ENCODE measurements around the gene WBP1. TPM values are rescaled to one million over a fixed set of nuclear protein-coding genes. Genes with fewer than 3 reads are reported as not detected.

WBP1 gene
- total RNA-seq, 1 donor from 2014 or later, result 28.8 TPM

DNA sequence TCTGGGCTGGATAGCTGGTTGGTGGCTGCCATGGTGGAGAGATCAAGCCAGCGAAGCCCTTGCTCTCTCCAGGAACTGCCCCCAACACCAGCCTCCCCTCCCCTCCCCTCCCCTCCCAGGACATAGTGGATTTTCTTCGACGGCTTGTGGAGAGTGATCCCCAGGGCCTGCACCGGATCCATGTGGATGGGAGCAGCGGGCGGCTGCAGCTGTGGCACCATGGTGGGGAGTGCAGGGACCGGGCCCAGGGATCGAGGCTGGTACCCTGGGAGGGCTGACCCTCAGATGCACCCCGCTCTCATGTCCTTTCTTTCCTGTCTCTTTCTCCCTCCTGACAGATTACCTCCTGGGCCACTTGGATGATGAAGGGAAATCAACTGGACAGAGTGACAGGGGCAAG is 31.7 kb downstream of the WBP1 start:
- no peak for DNase-seq
- H3K9me3 Mint-ChIP-seq, result no peaks in the 10 kb centered on the region
- peaks cover 6% of the 10 kb centered on the region for H3K4me1 Mint-ChIP-seq
- no peak overlapping the region for H3K4me3 Mint-ChIP-seq
- no peak overlapping the region for H3K27ac Mint-ChIP-seq
- peaks cover 51% of the 10 kb centered on the region for H3K36me3 Mint-ChIP-seq (ENCODE audit: low read depth)
- H3K27me3 Mint-ChIP-seq, result no peaks in the 10 kb centered on the region
- intact Hi-C loops (cut with micrococcal nuclease), result no loop called here

- Mint-ChIP-seq H3K27me3 (no peaks in the 10 kb centered on the region), H3K4me3 (no peak overlapping the region), H3K9me3 (no peaks in the 10 kb centered on the region), H3K27ac (no peak overlapping the region), H3K36me3 (ENCODE audit: low read depth) (peaks cover 49% of the 10 kb centered on the region), H3K4me1 (peaks cover 3% of the 10 kb centered on the region)
- intact Hi-C loops (cut with micrococcal nuclease), result no loop called here
- DNase-seq, result no peak
These were observed 33.7 kb downstream of the WBP1 start for GRCh38 chr2:74491648-74492544.

GRCh38 chr2:74493546-74493945 is 35.3 kb downstream of the WBP1 start:
- intact Hi-C loops (cut with micrococcal nuclease), result no loop called here
- Mint-ChIP-seq H3K27ac (no peak overlapping the region), H3K36me3 (ENCODE audit: low read depth) (peaks cover 52% of the 10 kb centered on the region), H3K27me3 (peaks cover 6% of the 10 kb centered on the region), H3K4me3 (no peak overlapping the region), H3K9me3 (no peaks in the 10 kb centered on the region), H3K4me1 (peaks cover 6% of the 10 kb centered on the region)
- DNase-seq, result no peak

- no peaks in the 10 kb centered on the region for H3K9me3 Mint-ChIP-seq
These were observed 37.2 kb downstream of the WBP1 start for GRCh38 chr2:74495440-74495839.

DNA sequence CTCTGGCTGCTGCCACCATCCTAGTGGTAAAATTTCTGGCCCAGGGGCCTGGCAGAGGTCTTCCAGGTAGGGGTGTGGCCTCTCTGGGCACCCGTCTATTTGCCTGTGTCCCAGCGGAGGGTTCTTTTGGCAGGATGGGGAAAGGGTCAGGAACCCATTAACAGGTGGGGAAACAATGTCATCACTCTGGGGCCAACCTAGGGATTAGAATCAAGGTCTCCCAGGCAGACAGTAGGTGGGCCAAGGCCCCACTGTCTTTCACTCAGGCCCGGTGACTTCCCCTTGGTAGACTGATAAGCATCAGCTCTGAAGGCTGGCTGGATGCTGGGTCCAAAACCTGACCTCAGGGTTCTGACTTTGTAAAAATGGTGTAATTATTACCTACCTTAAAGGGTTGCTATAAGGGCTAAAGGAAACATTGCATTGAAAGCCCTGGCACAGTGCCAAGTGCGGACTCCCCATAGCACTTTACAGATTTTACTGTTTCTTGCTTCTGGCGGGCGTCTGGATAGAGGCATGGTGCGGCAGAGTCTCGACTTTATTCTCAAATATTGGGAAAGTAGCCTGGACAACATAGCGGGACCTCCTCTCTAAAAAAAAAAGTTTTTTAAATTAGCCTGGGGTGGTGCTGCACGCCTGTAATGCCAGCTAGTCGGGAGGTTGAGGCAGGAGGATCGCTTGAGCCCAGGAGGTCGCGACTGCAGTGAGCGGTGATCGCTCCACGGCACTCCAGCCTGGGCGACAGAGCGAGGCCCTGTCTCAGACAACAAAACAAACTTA is 38.9 kb downstream of the WBP1 start:
- Mint-ChIP-seq H3K27me3 (peaks cover 38% of the 10 kb centered on the region), H3K4me3 (peak overlapping the region; percentile 95), H3K27ac (no peak overlapping the region), H3K9me3 (no peaks in the 10 kb centered on the region), H3K4me1 (peaks cover 16% of the 10 kb centered on the region), H3K36me3 (ENCODE audit: low read depth) (peaks cover 45% of the 10 kb centered on the region)
- intact Hi-C loops (cut with micrococcal nuclease), result no loop called here
- no peak for DNase-seq

More at GRCh38 chr2:74495440-74495839, 37.2 kb downstream of the WBP1 start:
- no peak for DNase-seq
- Mint-ChIP-seq H3K4me1 (peaks cover 9% of the 10 kb centered on the region), H3K4me3 (no peak overlapping the region), H3K27me3 (peaks cover 20% of the 10 kb centered on the region), H3K36me3 (ENCODE audit: low read depth) (peaks cover 47% of the 10 kb centered on the region), H3K27ac (no peak overlapping the region)
- intact Hi-C loops (cut with micrococcal nuclease), result no loop called here

- Mint-ChIP-seq H3K4me1 (peaks cover 20% of the 10 kb centered on the region), H3K27ac (peak overlapping the region; percentile 86), H3K9me3 (no peaks in the 10 kb centered on the region), H3K4me3 (peak overlapping the region; percentile 95), H3K36me3 (ENCODE audit: low read depth) (peaks cover 39% of the 10 kb centered on the region), H3K27me3 (peaks cover 44% of the 10 kb centered on the region)
- intact Hi-C loops (cut with micrococcal nuclease), result loop anchor here (1.0 to 2.0 kb wide), 3 partner anchors 15 to 89 kb away; partner anchors contain the start of genes AUP1, CCDC142, HTRA2 and TTC31
- peak; percentile 83 for DNase-seq
These were observed 39.7 kb downstream of the WBP1 start for GRCh38 chr2:74497777-74498499.

DNA sequence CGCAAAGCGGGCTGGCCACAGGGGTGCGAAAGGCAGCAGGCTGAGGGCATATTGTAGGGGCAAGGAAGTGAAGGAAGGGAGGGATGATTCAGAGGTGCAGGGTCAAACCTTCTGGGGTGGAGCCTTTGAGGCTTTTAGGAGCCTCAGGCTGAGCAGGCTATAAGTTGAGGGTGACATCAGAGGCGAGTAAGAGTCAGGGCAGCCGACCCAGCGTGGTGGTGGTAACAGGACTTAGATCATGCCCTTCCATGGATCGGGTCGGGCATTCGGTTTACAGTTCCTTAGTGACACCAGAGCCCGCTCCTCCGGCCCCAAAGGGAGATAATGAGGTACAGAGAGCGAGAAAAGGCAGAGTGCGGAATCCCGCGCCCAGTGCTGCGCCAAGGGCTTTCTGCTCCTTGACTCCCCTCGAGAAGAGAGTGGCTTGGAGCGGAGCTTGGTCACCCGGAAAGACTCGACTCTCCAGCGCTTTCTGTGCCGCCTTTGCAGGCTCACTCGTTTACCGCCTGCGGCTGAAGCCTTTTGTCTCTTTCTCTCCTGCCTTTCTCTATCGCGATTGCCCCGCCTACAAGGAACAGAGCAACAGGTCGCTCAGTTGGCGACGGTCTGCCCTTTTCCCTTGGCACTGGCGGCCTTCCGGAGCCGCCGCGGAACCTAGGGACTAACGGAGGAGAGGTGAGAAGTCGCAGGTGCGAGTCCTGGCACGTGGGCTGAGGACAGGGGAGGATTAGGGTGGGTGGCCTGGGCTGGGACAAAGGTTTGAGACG is 40.4 kb downstream of the WBP1 start:
- peaks cover 47% of the 10 kb centered on the region for H3K27me3 Mint-ChIP-seq
- H3K27ac Mint-ChIP-seq, result peak overlapping the region; percentile 86
- H3K36me3 Mint-ChIP-seq (ENCODE audit: low read depth), result peaks cover 37% of the 10 kb centered on the region
- no peaks in the 10 kb centered on the region for H3K9me3 Mint-ChIP-seq
- intact Hi-C loops (cut with micrococcal nuclease), result loop anchor here (1.0 to 2.0 kb wide), 4 partner anchors 16 to 89 kb away; partner anchors contain the start of genes AUP1, CCDC142, HTRA2 and TTC31
- H3K4me1 Mint-ChIP-seq, result peaks cover 27% of the 10 kb centered on the region
- DNase-seq, result peak; percentile 82
- peak overlapping the region; percentile 95 for H3K4me3 Mint-ChIP-seq

DNA sequence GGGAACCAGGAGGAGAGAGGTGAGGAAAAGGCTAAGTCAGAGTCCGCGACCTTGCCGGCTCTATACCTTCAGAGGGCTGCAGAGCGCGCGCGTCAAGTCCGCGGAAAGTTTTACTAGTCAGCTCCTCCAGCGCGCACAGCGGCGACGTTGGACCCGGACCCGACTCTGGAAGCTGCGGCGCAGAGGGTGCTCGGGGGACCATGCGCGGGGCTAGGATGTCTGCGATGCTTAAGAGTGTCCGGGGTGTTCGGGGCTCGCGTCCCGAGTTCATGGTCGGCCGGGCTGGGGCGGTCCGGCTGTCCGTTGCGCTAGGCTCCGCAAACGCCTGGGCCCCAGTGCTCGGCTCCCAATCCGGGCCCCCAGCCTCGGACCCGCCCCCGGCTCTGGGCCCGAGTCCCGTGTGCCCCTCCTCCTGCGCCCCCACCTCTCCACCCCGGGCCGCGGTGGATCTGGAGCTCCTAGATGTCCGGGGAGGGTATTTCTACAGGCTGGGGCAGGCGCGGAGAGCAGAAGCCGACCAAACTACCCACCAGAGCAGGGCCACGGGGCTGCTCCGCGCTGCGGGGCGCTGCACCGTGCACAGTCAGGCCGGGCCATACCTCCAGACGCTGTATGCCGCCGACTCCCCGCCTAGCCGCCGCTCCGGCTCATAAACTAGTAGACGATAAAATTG is 41.2 kb downstream of the WBP1 start, which contains the start of gene LBX2:
LBX2 (minus strand) TSS at position 337 of the 673 bp plus-strand sequence; CDS start at position 271, 66 bp downstream.
- H3K27me3 Mint-ChIP-seq, result peaks cover 47% of the 10 kb centered on the region
- H3K9me3 Mint-ChIP-seq, result no peaks in the 10 kb centered on the region
- DNase-seq, result no peak
- peak within 1 kb of the TSS; percentile 95 for H3K4me3 Mint-ChIP-seq
- peaks cover 33% of the 10 kb centered on the region for H3K36me3 Mint-ChIP-seq (ENCODE audit: low read depth)
- H3K27ac Mint-ChIP-seq, result peak within 1 kb of the TSS; percentile 86
- peaks cover 32% of the 10 kb centered on the region for H3K4me1 Mint-ChIP-seq
- intact Hi-C loops (cut with micrococcal nuclease), result loop anchor here (1.0 to 2.0 kb wide), 2 partner anchors 16 to 17 kb away; partner anchors contain the start of genes CCDC142 and TTC31

GRCh38 chr2:74499940-74500577 is 41.8 kb downstream of the WBP1 start:
- peaks cover 47% of the 10 kb centered on the region for H3K27me3 Mint-ChIP-seq

GRCh38 chr2:74500578-74500946 is 42.3 kb downstream of the WBP1 start:
- Mint-ChIP-seq H3K4me1 (peaks cover 43% of the 10 kb centered on the region), H3K4me3 (no peak overlapping the region)
- intact Hi-C loops (cut with micrococcal nuclease), result no loop called here

More at GRCh38 chr2:74499940-74500577, 41.8 kb downstream of the WBP1 start:
- H3K4me3 Mint-ChIP-seq, result peak overlapping the region; percentile 48
- intact Hi-C loops (cut with micrococcal nuclease), result loop anchor here (1.0 to 2.0 kb wide), 2 partner anchors 15 to 17 kb away; partner anchors contain the start of genes CCDC142 and TTC31
- DNase-seq, result no peak
- H3K27ac Mint-ChIP-seq, result no peak overlapping the region
- H3K36me3 Mint-ChIP-seq (ENCODE audit: low read depth), result peaks cover 37% of the 10 kb centered on the region
- H3K4me1 Mint-ChIP-seq, result peaks cover 38% of the 10 kb centered on the region
- no peaks in the 10 kb centered on the region for H3K9me3 Mint-ChIP-seq

GRCh38 chr2:74501335-74502071 is 43.3 kb downstream of the WBP1 start:
- Mint-ChIP-seq H3K27me3 (peaks cover 47% of the 10 kb centered on the region), H3K4me1 (peaks cover 48% of the 10 kb centered on the region), H3K9me3 (no peaks in the 10 kb centered on the region), H3K4me3 (peak overlapping the region; percentile 77), H3K27ac (peak overlapping the region; percentile 17), H3K36me3 (ENCODE audit: low read depth) (peaks cover 40% of the 10 kb centered on the region)
- no peak for DNase-seq
- intact Hi-C loops (cut with micrococcal nuclease), result no loop called here

More at GRCh38 chr2:74500578-74500946, 42.3 kb downstream of the WBP1 start:
- Mint-ChIP-seq H3K27me3 (peaks cover 47% of the 10 kb centered on the region), H3K27ac (no peak overlapping the region), H3K9me3 (no peaks in the 10 kb centered on the region), H3K36me3 (ENCODE audit: low read depth) (peaks cover 37% of the 10 kb centered on the region)
- DNase-seq, result no peak
